HepG2 (cell line): ENCODE data around the gene SDK2. TPM values are rescaled to one million over a fixed set of nuclear protein-coding genes. Genes with fewer than 3 reads are reported as not detected.

Source experiments
- ATAC-seq: fragments of 200-7000 bp; cut with Tn5 transposase; 3 replicates; pipeline ENCODE4 v1.9.1; 2020; ENCODE audit warnings: mild to moderate bottlenecking, moderate library complexity
- BruUV-seq: library from RNA; stranded (reverse); fragments of 400-500 nt; replicated peaks from 2 replicates; lab custom pipeline; 2021; lab: Mats Ljungman, UMichigan
- CTCF ChIA-PET: fragments of 300-600 bp; formaldehyde crosslinking; extraction: SDS; loops from one replicate; lab custom pipeline; 2021; ENCODE audit warnings: low total read pairs, inconsistent platforms, low intra/inter-chr PET ratio; lab: Yijun Ruan, JAX
- POLR2A ChIA-PET: fragments of 350-600 bp; sonication (Branson Sonifier 250); formaldehyde crosslinking; loops from one replicate; lab custom pipeline; 2020; ENCODE audit warnings: antibody characterized with exemption, inconsistent platforms; lab: Yijun Ruan, JAX
- DNase-seq: peaks from one replicate; pipeline ENCODE4 v3.0.0-alpha.2; 2015; ENCODE audit warnings: low spot score
- FAIRE-seq: peaks from 3 replicates; lab custom pipeline; 2011; peaks lifted over from hg19 to GRCh38; lab: Jason Lieb, UNC
- H2AFZ ChIP-seq: one replicate; pipeline ENCODE4 v1.6.1; 2011; ENCODE audit warnings: low read length, inconsistent platforms
- H3K27ac ChIP-seq: fragments of 300-600 bp; 3 replicates; pipeline ENCODE4 v1.8.0; 2011; ENCODE audit warnings: mixed run types, mild to moderate bottlenecking, mixed read lengths, low read length, inconsistent platforms; ENCODE audit not compliant: insufficient read depth; ENCODE audit errors: extremely low read length
- H3K27me3 ChIP-seq, 2 experiments: fragments of 200-600 bp in 1 of 2; 2 replicates in 1 of 2; 3 replicates in 1 of 2; pipeline versions ENCODE4 v1.6.0 to v1.8.0; 2011; ENCODE audit warnings: low read length in 2 of 2, mild to moderate bottlenecking in 2 of 2, moderate library complexity in 2 of 2, inconsistent platforms in 1 of 2; ENCODE audit not compliant: insufficient read depth in 2 of 2, control insufficient read depth in 1 of 2
- H3K36me3 ChIP-seq, 2 experiments: fragments of 200-600 bp in 1 of 2; replicated peaks in 1 of 2; 2 replicates in 1 of 2; 3 replicates in 1 of 2; pipeline versions ENCODE4 v1.5.1 to v1.8.0; 2011; ENCODE audit warnings: low read length in 2 of 2, inconsistent platforms in 1 of 2; ENCODE audit not compliant: insufficient read depth in 2 of 2, control insufficient read depth in 1 of 2
- H3K4me1 ChIP-seq: 2 replicates; pipeline ENCODE4 v1.5.1; 2012; ENCODE audit warnings: low read length, inconsistent platforms; ENCODE audit not compliant: insufficient read depth
- H3K4me2 ChIP-seq: 2 replicates; pipeline ENCODE4 v1.6.0; 2011; ENCODE audit warnings: low read depth, low read length, inconsistent platforms
- H3K4me3 ChIP-seq, 3 experiments: fragments of 200-600 bp in 1 of 3; sonication (generic), shearing (Covaris generic) in 1 of 3; replicated peaks in 1 of 3; 2 replicates each; pipeline ENCODE4 v1.5.1; 2011 to 2016; ENCODE audit warnings: low read length in 3 of 3, inconsistent platforms in 2 of 3, low read depth in 2 of 3, mild to moderate bottlenecking in 2 of 3, control low read depth in 1 of 3, mixed read lengths in 1 of 3; ENCODE audit not compliant: insufficient read depth in 1 of 3
- H3K79me2 ChIP-seq: one replicate; pipeline ENCODE4 v1.6.1; 2011; ENCODE audit warnings: low read length, inconsistent platforms; ENCODE audit not compliant: insufficient read depth
- H3K9ac ChIP-seq: 2 replicates; pipeline ENCODE4 v1.6.0; 2011; ENCODE audit warnings: mild to moderate bottlenecking, low read depth, low read length, inconsistent platforms; ENCODE audit not compliant: insufficient read depth
- H3K9me3 ChIP-seq: 2 replicates; pipeline ENCODE4 v1.5.1; 2012; ENCODE audit warnings: mild to moderate bottlenecking, low read length
- H4K20me1 ChIP-seq: 2 replicates; pipeline ENCODE4 v1.6.0; 2011; ENCODE audit warnings: inconsistent platforms, mild to moderate bottlenecking, low read length, moderate library complexity; ENCODE audit not compliant: insufficient read depth
- CBX1 ChIP-seq: IDR thresholded peaks from one replicate; pipeline ENCODE4 v1.6.1; 2016; ENCODE audit warnings: antibody characterized with exemption, low read depth
- EED ChIP-seq: sonication (generic); formaldehyde crosslinking; IDR thresholded peaks from 2 replicates; pipeline ENCODE4 v1.5.0; 2020; ENCODE audit warnings: mild to moderate bottlenecking, missing genetic modification reagents
- HNRNPLL ChIP-seq: fragments of 200-400 bp; formaldehyde crosslinking; IDR thresholded peaks from 2 replicates; pipeline ENCODE4 v1.6.1; 2017; ENCODE audit warnings: mild to moderate bottlenecking, low read depth, low read length; ENCODE audit not compliant: poor library complexity, severe bottlenecking
- NCOR1 ChIP-seq: fragments of 200-600 bp; sonication (generic); IDR thresholded peaks from 2 replicates; pipeline ENCODE4 v1.7.0; 2017; ENCODE audit warnings: antibody characterized with exemption, low read length, borderline replicate concordance
- POGZ ChIP-seq: sonication (generic); formaldehyde crosslinking; IDR thresholded peaks from 2 replicates; pipeline ENCODE4 v1.4.0; 2020; ENCODE audit warnings: mild to moderate bottlenecking, missing genetic modification reagents
- RAD51 ChIP-seq: fragments of 450-650 bp; IDR thresholded peaks from 2 replicates; pipeline ENCODE4 v1.6.1; 2016; ENCODE audit warnings: borderline replicate concordance
- TFDP2 ChIP-seq: sonication (generic); formaldehyde crosslinking; IDR thresholded peaks from 2 replicates; pipeline ENCODE4 v1.4.0; 2020; ENCODE audit warnings: missing genetic modification reagents
- ZMYM3 ChIP-seq: sonication (generic); formaldehyde crosslinking; IDR thresholded peaks from 2 replicates; pipeline ENCODE4 v1.5.1; 2020; ENCODE audit warnings: mild to moderate bottlenecking, missing genetic modification reagents
- WGBS: methylation state at CpG from one replicate; pipeline ENCODE4 v1.1.6; 2017; ENCODE audit warnings: low lambda C conversion rate; 5-methylcytosine and 5-hydroxymethylcytosine counted together
- in situ Hi-C: cut with HindIII; loops from 2 replicates; pipeline ENCODE4 v1.10.0; 2017; ENCODE audit warnings: low pct_unique_long_range_greater_than_20kb; ENCODE audit not compliant: extremely low pct_ligation_motif_present
- intact Hi-C: fragments of 100-400 bp; cut with micrococcal nuclease; formaldehyde crosslinking; loops from one replicate; pipeline ENCODE4 v1.10.0; 2022; ENCODE audit not compliant: unreplicated experiment
- polyA plus RNA-seq, 8 experiments: library from polyadenylated mRNA; depleted of rRNA in 3 of 8; stranded (reverse) in 7 of 8; unstranded in 1 of 8; fragments of >200 nt; fragmentation: Illumina TruSeq in 4 of 8; extraction: Trizol in 4 of 8; gene quantifications; 2 replicates each; pipeline versions ENCODE4 v1.2.1 to v1.2.3, GENCODE V29; 2011 to 2016; ENCODE audit warnings: low read depth in 4 of 8, missing spikeins in 1 of 8, mixed read lengths in 1 of 8; ENCODE audit not compliant: insufficient read depth in 1 of 8
- total RNA-seq, 5 experiments: library from RNA; depleted of rRNA; stranded (reverse); fragments of >200 nt; fragmentation: Illumina TruSeq; extraction: Trizol; gene quantifications; 2 replicates each; pipeline ENCODE4 v1.2.3, GENCODE V29; 2016; ENCODE audit warnings: low read depth in 1 of 5

The SDK2 gene
- total and polyA plus RNA-seq, 2 of the 13 experiments (the other 11 are each of a cell fraction or from before 2014, with no cell fraction given) = not detected

DNA sequence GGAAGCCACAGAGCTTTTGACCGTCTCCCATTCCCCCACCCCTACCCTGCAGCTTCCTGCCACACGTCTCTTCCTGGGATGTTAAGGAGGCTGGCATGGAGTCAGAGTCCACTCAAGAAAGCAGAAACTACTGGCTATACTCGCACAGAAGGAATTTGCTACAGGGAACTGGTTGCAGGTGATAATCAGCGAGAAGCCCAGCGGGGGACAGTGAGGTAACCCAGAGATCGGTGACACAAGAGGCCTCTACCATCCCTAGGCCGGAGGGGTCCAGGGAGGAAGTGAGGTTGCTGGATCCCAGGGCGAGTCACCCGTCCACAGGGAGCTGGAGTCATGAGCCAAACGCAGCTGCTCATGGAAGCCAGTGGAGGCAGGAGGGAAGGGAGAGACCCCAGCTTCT lies 93.7 kb downstream of the SDK2 start:
- peaks cover 15 to 76% of the 10 kb centered on the region in 2 experiments; a peak in 4 of 5 replicates for H3K27me3 ChIP-seq
- no peaks in the 10 kb centered on the region for H3K4me1 ChIP-seq
- peaks cover 3% of the 10 kb centered on the region; the same call in 1 of the 2 replicates for H4K20me1 ChIP-seq
- no peaks in the 10 kb centered on the region for H3K36me3 ChIP-seq
- ATAC-seq (no peak), FAIRE-seq (no peak), DNase-seq (no peak)
- BruUV-seq = no TSS peak
- no peak for TF ChIP-seq HNRNPLL
- TF ChIP-seq EED (CRISPR knock-in tag) = no peak
- no peak for TF ChIP-seq CBX1
- TF ChIP-seq NCOR1 = no peak
- TF ChIP-seq POGZ = no peak
- TF ChIP-seq ZMYM3 (CRISPR knock-in tag) = no peak
- TF ChIP-seq RAD51 = no peak
- no peak for TF ChIP-seq TFDP2 (CRISPR knock-in tag)
- no peak overlapping the region for H3K4me2 ChIP-seq
- in situ Hi-C loops = no loop called here
- ChIA-PET POLR2A (no interaction called here), CTCF (no interaction called here)
- no peak overlapping the region for H3K9ac ChIP-seq
- H2AFZ ChIP-seq = no peak overlapping the region
- no peak overlapping the region for H3K27ac ChIP-seq
- H3K79me2 ChIP-seq = no peaks in the 10 kb centered on the region
- H3K9me3 ChIP-seq = no peaks in the 10 kb centered on the region
- no peak overlapping the region for H3K4me3 ChIP-seq
- intact Hi-C loops = no loop called here
- WGBS = 30% methylated on average over 7 of the region's 10 CpGs
